CD8-positive, alpha-beta memory T cell (primary cell): ENCODE measurements around the gene OTUD3. TPM values are rescaled to one million over a fixed set of nuclear protein-coding genes. Genes with fewer than 3 reads are reported as not detected.

Experiments used
- CTCF ChIA-PET: fragments of 350-600 bp; sonication (Branson Sonifier 250); formaldehyde crosslinking; loops from one replicate; lab custom pipeline; 2021; ENCODE audit warnings: antibody characterized with exemption; lab: Charles Lee
- POLR2A ChIA-PET: fragments of 350-600 bp; sonication (Branson Sonifier 250); formaldehyde crosslinking; loops from one replicate; lab custom pipeline; 2021; ENCODE audit warnings: antibody characterized with exemption; lab: Charles Lee
- DNase-seq, 5 donors: peaks; one replicate each; pipeline versions ENCODE4 v3.0.0 to v3.0.0-alpha.2; 2020 to 2022; ENCODE audit warnings: mixed read lengths in 1 of 5
- H3K27ac ChIP-seq: one replicate; pipeline ENCODE4 v1.7.0; 2013; ENCODE audit warnings: low read depth, mild to moderate bottlenecking, low read length, moderate library complexity
- H3K27me3 ChIP-seq: 2 replicates; pipeline ENCODE4 v1.7.0; 2013; ENCODE audit warnings: low read length, mild to moderate bottlenecking; ENCODE audit not compliant: insufficient read depth, poor library complexity, severe bottlenecking
- H3K36me3 ChIP-seq: 2 replicates; pipeline ENCODE4 v1.7.0; 2013; ENCODE audit warnings: mild to moderate bottlenecking, low read length, moderate library complexity; ENCODE audit not compliant: insufficient read depth
- H3K4me1 ChIP-seq: 2 replicates; pipeline ENCODE4 v1.7.0; 2013; ENCODE audit warnings: mild to moderate bottlenecking, low read length, moderate library complexity; ENCODE audit not compliant: insufficient read depth
- H3K4me3 ChIP-seq: 2 replicates; pipeline ENCODE4 v1.7.0; 2013; ENCODE audit warnings: mild to moderate bottlenecking, low read length
- H3K9me3 ChIP-seq: 2 replicates; pipeline ENCODE4 v1.7.0; 2013; ENCODE audit warnings: mild to moderate bottlenecking, low read length
- H3K27ac Mint-ChIP-seq, 8 donors: one replicate each; pipeline ENCODE4 v1.8.0; 2020 to 2021; ENCODE audit warnings: mixed read lengths in 8 of 8, mild to moderate bottlenecking in 6 of 8, inconsistent platforms in 3 of 8, moderate library complexity in 3 of 8
- H3K27me3 Mint-ChIP-seq, 2 donors: one replicate each; pipeline ENCODE4 v1.8.0; 2020 to 2021; ENCODE audit warnings: mixed read lengths in 2 of 2, mild to moderate bottlenecking in 1 of 2, moderate library complexity in 1 of 2
- H3K36me3 Mint-ChIP-seq, 3 donors: one replicate each; pipeline ENCODE4 v1.8.0; 2020 to 2021; ENCODE audit warnings: mixed read lengths in 3 of 3, inconsistent platforms in 1 of 3, mild to moderate bottlenecking in 1 of 3
- H3K4me1 Mint-ChIP-seq, 3 donors: one replicate each; pipeline ENCODE4 v1.8.0; 2020 to 2021; ENCODE audit warnings: mixed read lengths in 3 of 3, inconsistent platforms in 1 of 3, mild to moderate bottlenecking in 1 of 3
- H3K4me3 Mint-ChIP-seq, 7 donors: one replicate each; pipeline ENCODE4 v1.8.0; 2020 to 2021; ENCODE audit warnings: mixed read lengths in 7 of 7, mild to moderate bottlenecking in 6 of 7, moderate library complexity in 4 of 7, inconsistent platforms in 2 of 7
- H3K9me3 Mint-ChIP-seq, 5 donors: one replicate each; pipeline ENCODE4 v1.8.0; 2020 to 2022; ENCODE audit warnings: mixed read lengths in 5 of 5, mild to moderate bottlenecking in 3 of 5, moderate library complexity in 2 of 5, inconsistent platforms in 1 of 5
- polyA plus RNA-seq: library from polyadenylated mRNA; unstranded; fragments of 300-500 nt; fragmentation: Illumina TruSeq; gene quantifications from one replicate; pipeline ENCODE4 v1.2.3, GENCODE V29; 2021
- total RNA-seq, 2 experiments: library from RNA; stranded (reverse); gene quantifications; one replicate each; pipeline ENCODE4 v1.2.3, GENCODE V29; 2021

The OTUD3 gene
- total RNA-seq (1 to 10 TPM; 6.0 to 7.9 TPM), polyA plus RNA-seq (1.1 TPM)

- H3K4me3 ChIP-seq, result peak within 1 kb of the TSS; percentile 69
- peak within 1 kb of the TSS; percentile 12 to 88 (median 85) for H3K27ac Mint-ChIP-seq
- peak within 1 kb of the TSS; percentile 66 for H3K27ac ChIP-seq
- no peaks in the 10 kb centered on the region for H3K9me3 Mint-ChIP-seq
- peaks cover 0 to 1% (median 0%) of the 10 kb centered on the region in 3 donors for H3K36me3 Mint-ChIP-seq
- H3K27me3 Mint-ChIP-seq, result peaks cover 5 to 23% of the 10 kb centered on the region in 2 donors
- ChIA-PET CTCF (interaction anchor here (0.7 to 2.2 kb wide), 14 partner anchors 8 to 612 kb away, joined by 3 to 11 read pairs (median 3); no protein-coding TSS in a partner anchor), POLR2A (interaction anchor here (1.2 kb wide), 1 partner anchor 626 kb away, joined by 3 read pairs; the partner anchor contains the start of gene MUL1)
- peaks cover 16% of the 10 kb centered on the region for H3K4me1 ChIP-seq
- peaks cover 29 to 48% (median 44%) of the 10 kb centered on the region in 3 donors for H3K4me1 Mint-ChIP-seq
- no peaks in the 10 kb centered on the region for H3K27me3 ChIP-seq
- peak within 1 kb of the TSS; percentile 75 to 96 (median 86) for H3K4me3 Mint-ChIP-seq
- DNase-seq, result peak; percentile 93 to 97 (median 96)
- H3K36me3 ChIP-seq, result no peaks in the 10 kb centered on the region
- H3K9me3 ChIP-seq, result no peaks in the 10 kb centered on the region
Measured at GRCh38 chr1:19882111-19883071, at the start of gene OTUD3. OTUD3 (plus strand) TSS chr1:19882395; CDS start chr1:19882514, 119 bp downstream.

GRCh38 chr1:19835578-19835977 is 46.6 kb upstream of the OTUD3 start:
- Mint-ChIP-seq H3K36me3 (peaks cover 0 to 12% (median 0%) of the 10 kb centered on the region in 3 donors), H3K4me1 (no peaks in the 10 kb centered on the region), H3K9me3 (peaks cover 0 to 2% (median 2%) of the 10 kb centered on the region in 5 donors), H3K27ac (no peak overlapping the region), H3K27me3 (peaks cover 42 to 58% of the 10 kb centered on the region in 2 donors), H3K4me3 (no peak overlapping the region)
- no peak overlapping the region for H3K4me3 ChIP-seq
- H3K9me3 ChIP-seq, result no peaks in the 10 kb centered on the region
- H3K36me3 ChIP-seq, result no peaks in the 10 kb centered on the region
- CTCF ChIA-PET, result no interaction called here
- H3K27me3 ChIP-seq, result peaks cover 11% of the 10 kb centered on the region
- H3K27ac ChIP-seq, result no peak overlapping the region
- DNase-seq, result no peak
- H3K4me1 ChIP-seq, result no peaks in the 10 kb centered on the region
- POLR2A ChIA-PET, result no interaction called here

GRCh38 chr1:19837866-19838265 is 44.3 kb upstream of the OTUD3 start:
- H3K9me3 ChIP-seq, result no peaks in the 10 kb centered on the region
- POLR2A ChIA-PET, result no interaction called here
- H3K9me3 Mint-ChIP-seq, result peaks cover 0 to 2% (median 0%) of the 10 kb centered on the region in 5 donors
- no peak overlapping the region for H3K4me3 ChIP-seq
- H3K4me1 Mint-ChIP-seq, result no peaks in the 10 kb centered on the region
- no peak for DNase-seq
- peaks cover 25 to 48% of the 10 kb centered on the region in 2 donors for H3K27me3 Mint-ChIP-seq
- H3K4me3 Mint-ChIP-seq, result no peak overlapping the region
- H3K27me3 ChIP-seq, result peaks cover 4% of the 10 kb centered on the region
- peak overlapping the region in 1 of 8 donors; percentile 80 for H3K27ac Mint-ChIP-seq
- no peaks in the 10 kb centered on the region for H3K36me3 Mint-ChIP-seq
- no peaks in the 10 kb centered on the region for H3K36me3 ChIP-seq
- CTCF ChIA-PET, result no interaction called here
- no peaks in the 10 kb centered on the region for H3K4me1 ChIP-seq
- H3K27ac ChIP-seq, result no peak overlapping the region

- ChIA-PET CTCF (no interaction called here), POLR2A (no interaction called here)
- DNase-seq, result no peak
- Mint-ChIP-seq H3K4me1 (no peaks in the 10 kb centered on the region), H3K9me3 (peaks cover 0 to 2% (median 0%) of the 10 kb centered on the region in 5 donors), H3K4me3 (no peak overlapping the region), H3K27ac (no peak overlapping the region), H3K36me3 (no peaks in the 10 kb centered on the region), H3K27me3 (peaks cover 13 to 46% of the 10 kb centered on the region in 2 donors)
- H3K27ac ChIP-seq, result no peak overlapping the region
- no peaks in the 10 kb centered on the region for H3K36me3 ChIP-seq
- H3K9me3 ChIP-seq, result no peaks in the 10 kb centered on the region
- H3K4me1 ChIP-seq, result no peaks in the 10 kb centered on the region
- H3K4me3 ChIP-seq, result no peak overlapping the region
- H3K27me3 ChIP-seq, result peaks cover 4% of the 10 kb centered on the region
Measured at GRCh38 chr1:19840228-19840627, 42.0 kb upstream of the OTUD3 start.

- H3K36me3 ChIP-seq, result no peaks in the 10 kb centered on the region
- no peak overlapping the region for H3K27ac Mint-ChIP-seq
- no peak overlapping the region for H3K27ac ChIP-seq
- no peaks in the 10 kb centered on the region for H3K4me1 ChIP-seq
- no peaks in the 10 kb centered on the region for H3K9me3 Mint-ChIP-seq
- DNase-seq, result no peak
- no peak overlapping the region for H3K4me3 Mint-ChIP-seq
- H3K4me3 ChIP-seq, result no peak overlapping the region
- H3K27me3 Mint-ChIP-seq, result peaks cover 10 to 37% of the 10 kb centered on the region in 2 donors
- H3K27me3 ChIP-seq, result no peaks in the 10 kb centered on the region
- CTCF ChIA-PET, result no interaction called here
- no peaks in the 10 kb centered on the region for H3K36me3 Mint-ChIP-seq
- H3K4me1 Mint-ChIP-seq, result no peaks in the 10 kb centered on the region
- H3K9me3 ChIP-seq, result no peaks in the 10 kb centered on the region
- POLR2A ChIA-PET, result no interaction called here
Measured at GRCh38 chr1:19844731-19845495, 37.3 kb upstream of the OTUD3 start.

GRCh38 chr1:19845555-19845954 is 36.6 kb upstream of the OTUD3 start:
- CTCF ChIA-PET, result no interaction called here
- Mint-ChIP-seq H3K4me1 (no peaks in the 10 kb centered on the region), H3K27me3 (peaks cover 8 to 36% of the 10 kb centered on the region in 2 donors), H3K9me3 (no peaks in the 10 kb centered on the region), H3K36me3 (no peaks in the 10 kb centered on the region), H3K4me3 (no peak overlapping the region), H3K27ac (no peak overlapping the region)
- Histone ChIP-seq H3K4me1 (no peaks in the 10 kb centered on the region), H3K9me3 (no peaks in the 10 kb centered on the region), H3K4me3 (no peak overlapping the region), H3K36me3 (no peaks in the 10 kb centered on the region), H3K27me3 (no peaks in the 10 kb centered on the region), H3K27ac (no peak overlapping the region)
- POLR2A ChIA-PET, result no interaction called here
- DNase-seq, result no peak

GRCh38 chr1:19846338-19846737 is 35.9 kb upstream of the OTUD3 start:
- no peak for DNase-seq
- CTCF ChIA-PET, result no interaction called here
- POLR2A ChIA-PET, result no interaction called here
- no peak overlapping the region for H3K27ac ChIP-seq
- H3K27me3 ChIP-seq, result no peaks in the 10 kb centered on the region
- H3K9me3 ChIP-seq, result no peaks in the 10 kb centered on the region
- Mint-ChIP-seq H3K27ac (no peak overlapping the region), H3K27me3 (peaks cover 8 to 29% of the 10 kb centered on the region in 2 donors), H3K4me1 (peaks cover 0 to 3% (median 0%) of the 10 kb centered on the region in 3 donors), H3K36me3 (no peaks in the 10 kb centered on the region), H3K9me3 (no peaks in the 10 kb centered on the region), H3K4me3 (no peak overlapping the region)
- no peak overlapping the region for H3K4me3 ChIP-seq
- no peaks in the 10 kb centered on the region for H3K4me1 ChIP-seq
- no peaks in the 10 kb centered on the region for H3K36me3 ChIP-seq
